Astrocyte of the spinal cord (primary cell): Measurements from ENCODE around the gene EMP2.

Source experiments
- DNase-seq: peaks from one replicate; pipeline ENCODE4 v3.0.0; 2011; ENCODE audit warnings: low read depth, low spot score
- H3K4me3 ChIP-seq: 2 replicates; pipeline ENCODE4 v1.5.1; 2011; ENCODE audit warnings: low read depth, mild to moderate bottlenecking, low read length, moderate library complexity
- in situ Hi-C: cut with HindIII; loops from 2 replicates; pipeline ENCODE4 v1.10.0; 2017; ENCODE audit warnings: low sequenced_read_pairs
- TF ChIP-seq, protein P1 (sequence below): IDR thresholded peaks from 2 replicates; pipeline ENCODE4 v1.5.1; 2012; ENCODE audit warnings: low read depth, mild to moderate bottlenecking, low read length, inconsistent platforms

Gene EMP2

DNA sequence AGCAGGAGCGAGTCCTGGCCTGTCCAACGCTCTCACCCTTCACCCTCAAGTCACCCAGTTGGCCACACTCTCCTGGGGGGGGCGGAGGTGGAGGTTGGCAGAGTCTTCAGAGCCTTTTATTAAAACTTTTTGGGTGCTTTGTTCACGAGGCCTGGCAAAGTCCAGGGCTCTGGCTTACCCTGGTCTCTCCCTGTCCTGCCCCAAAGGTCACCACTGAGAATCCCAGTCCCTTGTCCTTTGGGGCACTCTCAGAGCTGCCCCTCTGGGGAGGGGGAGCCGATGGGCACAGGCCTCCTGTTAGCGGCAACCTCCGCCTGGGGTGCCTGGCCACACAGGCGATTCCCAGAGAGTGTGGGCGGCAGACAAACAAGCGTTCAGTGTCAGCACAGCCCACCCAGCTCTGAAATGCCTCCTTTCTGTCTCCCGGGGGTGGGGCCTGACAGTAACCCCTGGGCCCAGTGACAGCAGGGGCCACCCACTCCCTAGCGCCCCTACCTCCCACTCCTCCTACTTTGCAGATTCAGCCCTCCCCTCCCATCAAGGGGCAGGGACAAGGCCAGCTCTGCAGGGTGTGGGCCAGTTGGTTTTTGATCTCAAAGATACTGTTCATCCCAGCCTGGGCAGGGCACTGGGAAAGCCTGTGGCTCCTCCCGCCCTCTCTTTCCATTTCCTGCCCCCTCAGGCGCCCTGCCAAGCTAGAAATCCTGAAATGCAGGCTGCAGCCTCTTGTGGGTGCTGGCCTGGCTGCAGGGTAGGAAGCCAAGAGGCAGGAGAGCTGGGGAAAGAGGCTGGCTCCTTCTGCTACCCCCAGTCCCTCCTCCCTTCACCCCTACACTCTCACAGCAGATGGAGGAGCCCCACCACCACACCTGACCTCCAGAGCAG is 36.6 kb upstream of the EMP2 start:
- TF ChIP-seq, protein P1, sequence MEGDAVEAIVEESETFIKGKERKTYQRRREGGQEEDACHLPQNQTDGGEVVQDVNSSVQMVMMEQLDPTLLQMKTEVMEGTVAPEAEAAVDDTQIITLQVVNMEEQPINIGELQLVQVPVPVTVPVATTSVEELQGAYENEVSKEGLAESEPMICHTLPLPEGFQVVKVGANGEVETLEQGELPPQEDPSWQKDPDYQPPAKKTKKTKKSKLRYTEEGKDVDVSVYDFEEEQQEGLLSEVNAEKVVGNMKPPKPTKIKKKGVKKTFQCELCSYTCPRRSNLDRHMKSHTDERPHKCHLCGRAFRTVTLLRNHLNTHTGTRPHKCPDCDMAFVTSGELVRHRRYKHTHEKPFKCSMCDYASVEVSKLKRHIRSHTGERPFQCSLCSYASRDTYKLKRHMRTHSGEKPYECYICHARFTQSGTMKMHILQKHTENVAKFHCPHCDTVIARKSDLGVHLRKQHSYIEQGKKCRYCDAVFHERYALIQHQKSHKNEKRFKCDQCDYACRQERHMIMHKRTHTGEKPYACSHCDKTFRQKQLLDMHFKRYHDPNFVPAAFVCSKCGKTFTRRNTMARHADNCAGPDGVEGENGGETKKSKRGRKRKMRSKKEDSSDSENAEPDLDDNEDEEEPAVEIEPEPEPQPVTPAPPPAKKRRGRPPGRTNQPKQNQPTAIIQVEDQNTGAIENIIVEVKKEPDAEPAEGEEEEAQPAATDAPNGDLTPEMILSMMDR, result peak; percentile 2
- peak; percentile 58 for DNase-seq
- no peak overlapping the region for H3K4me3 ChIP-seq
- in situ Hi-C loops, result no loop called here

DNA sequence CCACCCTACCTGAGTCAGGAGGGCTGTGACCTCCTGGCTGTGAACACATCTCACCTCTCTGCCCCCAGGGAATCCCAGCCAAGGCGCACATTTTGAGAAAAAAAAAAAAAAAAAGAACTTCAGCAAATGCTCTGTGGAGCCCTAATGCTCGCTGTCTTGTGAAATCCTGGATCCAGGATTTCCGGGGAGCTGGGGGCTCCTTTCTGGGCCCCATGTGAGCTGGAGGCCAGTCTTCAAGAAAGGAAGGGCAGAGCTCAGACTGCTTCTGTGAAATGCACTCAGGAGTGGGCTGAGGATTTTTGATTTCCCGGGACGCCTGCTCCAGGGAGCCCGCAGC is 36.0 kb upstream of the EMP2 start:
- in situ Hi-C loops, result no loop called here
- no peak for DNase-seq
- TF ChIP-seq, protein P1, result no peak

DNA sequence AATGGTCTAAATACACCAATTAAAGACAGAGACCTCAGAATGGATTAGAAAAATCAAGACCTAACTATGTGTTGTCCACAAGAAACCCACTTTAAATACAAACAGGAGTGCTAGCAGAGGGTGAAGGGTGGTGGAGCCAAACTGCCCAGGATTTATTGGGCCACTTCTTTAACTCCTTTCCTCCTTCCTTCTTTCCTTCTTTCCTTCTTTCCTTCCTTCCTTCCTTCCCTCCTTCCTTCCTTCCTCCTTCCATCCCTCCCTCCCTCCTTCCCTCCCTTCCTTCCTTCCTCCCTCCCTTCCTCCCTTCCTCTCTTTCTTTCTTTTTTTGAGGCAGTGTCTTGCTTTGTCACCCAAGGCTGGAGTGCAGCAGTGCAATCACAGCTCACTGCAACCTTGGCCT is 34.3 kb upstream of the EMP2 start:
- H3K4me3 ChIP-seq, result no peak overlapping the region
- DNase-seq, result no peak
- in situ Hi-C loops, result no loop called here
- TF ChIP-seq, protein P1, result no peak

More for the DNA sequence above, 36.0 kb upstream of the EMP2 start:
- no peak overlapping the region for H3K4me3 ChIP-seq

DNA sequence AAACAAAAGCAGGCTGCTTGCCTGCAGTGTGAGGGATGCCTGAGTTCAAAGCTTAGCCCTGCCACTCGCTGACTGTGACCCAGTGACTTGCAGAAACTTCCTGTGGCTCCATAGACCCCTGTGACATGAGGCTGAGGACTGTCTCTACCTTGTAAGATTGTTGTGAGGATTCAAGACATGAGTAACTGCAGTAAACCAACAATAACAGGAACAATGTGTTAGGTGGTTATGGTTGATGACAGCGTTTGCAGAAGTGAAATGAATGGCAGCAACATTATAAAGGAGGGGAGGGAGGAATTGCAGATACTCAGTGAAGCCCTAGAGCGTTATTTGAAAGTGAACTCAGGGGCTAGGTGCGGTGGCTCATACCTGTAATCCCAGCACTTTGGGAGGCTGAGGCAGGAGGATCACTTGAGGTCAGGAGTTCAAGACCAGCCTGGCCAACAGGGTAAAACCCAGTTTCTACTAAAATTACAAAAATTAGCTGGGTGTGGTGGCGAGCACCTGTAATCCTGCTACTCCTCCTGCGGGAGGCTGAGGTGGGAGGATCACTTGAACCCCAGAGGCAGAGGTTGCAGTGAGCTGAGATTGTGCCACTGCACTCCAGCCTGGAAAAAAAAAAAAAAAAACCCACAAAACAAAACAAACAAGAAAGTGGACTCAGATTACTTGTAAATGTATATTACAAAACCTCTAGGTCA is 33.5 kb upstream of the EMP2 start:
- no peak for DNase-seq
- H3K4me3 ChIP-seq, result no peak overlapping the region
- in situ Hi-C loops, result no loop called here
- TF ChIP-seq, protein P1, result no peak

DNA sequence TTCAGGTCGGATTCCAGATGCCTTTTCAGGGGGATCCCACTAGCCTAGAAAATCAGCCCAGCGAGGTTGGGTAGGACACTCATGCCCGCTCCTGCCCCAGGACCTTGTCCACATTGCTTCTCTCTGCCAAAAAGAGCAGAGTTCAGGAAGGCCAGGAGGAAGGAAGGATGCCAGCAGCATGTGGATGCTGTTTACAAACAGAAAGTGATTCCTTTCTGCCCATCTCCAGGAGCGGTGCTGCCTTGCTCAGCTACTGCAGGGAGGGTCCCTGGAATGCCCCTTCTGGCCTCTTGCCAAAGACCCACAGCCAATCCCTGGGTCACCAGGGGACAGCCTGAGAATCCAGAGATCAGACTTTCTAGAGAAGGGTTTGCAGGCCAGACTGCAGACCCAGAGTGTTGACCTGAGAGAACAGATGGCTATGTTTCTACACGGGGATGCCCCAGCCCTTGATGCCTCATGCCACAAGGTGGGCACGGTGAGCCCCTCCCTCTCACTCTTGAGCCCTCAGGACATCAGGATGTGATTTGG is 32.3 kb upstream of the EMP2 start:
- in situ Hi-C loops, result no loop called here
- TF ChIP-seq, protein P1, result no peak
- H3K4me3 ChIP-seq, result no peak overlapping the region
- DNase-seq, result no peak

DNA sequence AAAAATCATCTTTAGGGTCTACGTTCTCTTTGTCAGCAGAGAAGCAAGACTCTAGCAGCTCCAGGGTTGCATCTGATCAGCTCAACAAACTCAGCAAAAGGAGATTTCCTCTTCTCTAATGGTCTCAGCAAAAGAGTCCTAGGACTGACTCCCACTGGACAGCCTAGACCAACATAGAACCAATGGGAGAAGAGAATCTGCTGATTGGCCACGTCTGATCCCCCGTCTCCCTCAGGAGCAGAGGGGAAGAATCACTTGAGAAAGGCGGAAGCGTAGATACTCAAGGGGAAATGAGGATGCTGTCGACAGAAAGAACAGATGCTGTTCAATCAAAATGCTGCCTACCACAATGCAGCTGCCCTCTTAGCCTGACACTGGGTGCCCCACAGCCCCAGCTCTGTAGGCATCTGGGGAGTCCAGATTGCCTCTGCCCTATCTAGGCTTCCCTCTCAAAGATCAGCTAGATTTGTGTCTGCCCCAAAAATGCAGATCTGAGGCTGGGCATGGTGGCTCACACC is 31.5 kb upstream of the EMP2 start:
- DNase-seq, result no peak
- in situ Hi-C loops, result no loop called here
- no peak overlapping the region for H3K4me3 ChIP-seq
- TF ChIP-seq, protein P1, result no peak
